GOT3 (cell line): ENCODE results near the gene MTF1.
"Not testable (repeated sequence)": the region's sequence is repeated elsewhere in the genome, so short reads cannot be mapped to it uniquely, and the experiment has no call there.

Source experiments
- DNase-seq: peaks from one replicate; lab custom pipeline; 2025; ENCODE audit warnings: mixed read lengths; lab: John Stamatoyannopoulos, UW

The MTF1 gene

DNA sequence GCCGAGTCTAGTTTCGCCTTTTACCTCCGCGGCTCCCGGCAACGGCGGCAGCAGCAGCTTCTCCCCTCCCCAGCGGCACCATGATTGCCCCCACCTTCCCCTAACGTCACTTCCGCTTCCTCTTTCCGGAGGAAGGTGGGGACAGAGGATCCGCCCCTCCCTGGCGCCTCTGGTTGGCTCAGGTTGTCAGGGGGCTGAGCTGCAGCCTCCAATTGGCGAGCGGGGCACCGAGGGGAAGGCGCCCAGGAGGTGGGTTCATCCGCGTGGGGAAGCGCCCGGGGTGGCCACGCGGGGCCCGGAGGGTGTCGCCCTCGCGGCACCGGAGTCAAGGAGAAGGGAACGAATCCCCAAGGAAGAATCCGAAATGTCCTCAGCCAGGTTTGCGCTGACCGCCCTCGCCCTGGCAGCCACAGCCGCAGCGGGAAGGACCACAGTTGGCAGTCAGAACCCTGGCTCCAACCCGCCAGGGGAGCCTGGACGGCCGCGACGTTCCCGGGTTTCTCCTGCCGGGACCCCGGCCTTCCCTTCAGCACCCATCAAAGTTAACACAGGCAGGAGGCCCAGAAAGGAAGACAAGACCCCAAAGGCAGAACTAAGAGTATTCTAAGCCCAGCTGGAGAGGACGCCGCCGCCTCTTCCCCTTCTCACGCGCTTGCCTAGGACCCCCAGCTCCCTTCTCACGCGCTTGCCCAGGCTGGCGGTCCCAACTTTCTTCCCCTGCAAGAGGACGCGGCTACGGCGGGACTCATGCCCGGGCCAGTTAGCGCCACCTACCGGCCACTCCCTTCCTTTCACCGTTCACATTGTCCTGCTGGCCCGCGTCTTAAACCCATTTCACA, at the start of gene MTF1:
Gene MTF1 (minus strand): TSS at position 86 of the 839 bp plus-strand sequence. CDS start 1,934 bp downstream, outside the sequence.
- DNase-seq = peak; percentile 74

DNA sequence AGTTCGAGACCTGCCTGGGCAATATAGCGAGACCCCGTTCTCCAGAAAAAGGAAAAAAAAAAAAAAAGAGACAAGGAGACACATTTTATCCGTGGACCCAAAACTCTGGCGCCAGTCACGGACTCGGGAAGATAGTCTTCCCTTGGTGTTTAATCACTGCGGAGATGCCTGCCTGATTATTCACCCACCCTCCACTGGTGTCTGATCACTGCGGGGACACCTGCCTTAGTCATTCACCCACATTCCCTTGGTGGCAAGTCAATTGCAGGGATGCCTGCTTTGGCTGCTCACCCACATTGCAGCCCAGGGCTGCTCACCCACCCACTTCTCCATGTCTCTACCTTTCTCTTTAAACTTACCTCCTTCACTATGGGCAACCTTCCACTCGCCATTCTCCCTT, 49.1 kb upstream of the MTF1 start:
- DNase-seq = not testable (repeated sequence)

- DNase-seq = not testable (repeated sequence)
Observed at GRCh38 chr1:37907416-37908125, 48.2 kb upstream of the MTF1 start.

DNA sequence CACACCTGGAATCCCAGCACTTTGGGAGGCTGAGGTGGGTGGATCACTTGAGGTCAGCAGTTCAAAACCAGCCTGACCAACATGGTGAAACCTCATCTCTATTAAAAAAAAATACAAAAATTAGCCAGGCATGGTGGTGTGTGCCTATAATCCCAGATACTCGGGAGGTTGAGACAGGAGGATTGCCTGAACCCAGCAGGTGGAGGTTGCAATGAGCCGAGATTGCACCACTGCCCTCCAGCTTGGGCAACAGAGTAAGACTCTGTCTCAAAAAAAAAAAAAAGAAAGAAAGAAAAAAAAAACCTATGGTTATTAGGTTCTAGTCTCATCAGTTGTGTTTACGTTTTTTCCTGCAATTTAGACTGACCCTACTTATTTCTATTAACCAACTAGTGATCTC, 47.2 kb upstream of the MTF1 start:
- not testable (repeated sequence) for DNase-seq

DNA sequence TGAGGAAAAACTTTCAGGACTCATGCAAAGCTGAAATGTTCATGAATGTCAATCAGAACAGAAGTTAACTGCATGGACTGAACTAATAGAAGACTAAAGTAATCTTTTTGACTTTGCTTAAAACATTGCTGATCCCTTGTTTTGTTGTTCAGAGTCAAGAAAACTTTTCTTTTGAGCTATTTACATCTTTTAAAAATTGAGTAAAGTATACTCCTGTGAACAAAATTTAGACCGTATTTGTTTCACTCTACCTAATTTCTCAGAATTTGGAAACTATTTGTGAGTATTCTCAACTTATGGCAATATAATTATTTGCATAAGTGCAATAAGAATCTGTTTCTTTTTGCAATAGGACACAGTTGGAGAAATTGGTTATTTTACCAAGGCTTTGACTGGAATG, 46.3 kb upstream of the MTF1 start:
- no peak for DNase-seq

- DNase-seq = not testable (repeated sequence)
Observed at GRCh38 chr1:37903921-37904320, 44.5 kb upstream of the MTF1 start.

DNA sequence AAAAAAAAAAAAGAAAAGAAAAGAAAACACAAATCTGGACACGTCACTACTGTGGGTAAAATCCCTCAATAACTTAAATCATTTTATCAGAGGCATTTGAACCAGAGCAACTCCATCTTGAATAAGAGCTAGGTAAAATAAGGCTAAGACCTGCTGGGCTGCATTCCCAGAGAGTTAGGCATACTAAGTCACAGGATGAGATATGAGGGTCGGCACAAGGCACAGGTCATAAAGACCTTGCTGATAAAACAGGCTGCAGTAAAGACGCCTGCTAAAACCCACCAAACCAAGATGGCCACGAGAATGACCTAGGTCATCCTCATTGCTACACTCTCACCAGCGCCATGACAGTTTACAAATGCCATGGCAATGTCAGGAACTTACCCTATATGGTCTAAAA, 43.6 kb upstream of the MTF1 start:
- DNase-seq = no peak

GRCh38 chr1:37901893-37902225, 42.5 kb upstream of the MTF1 start:
- no peak for DNase-seq

GRCh38 chr1:37901191-37901892, 42.0 kb upstream of the MTF1 start:
- DNase-seq = no peak

- not testable (repeated sequence) for DNase-seq
Observed at GRCh38 chr1:37897563-37897962, 38.2 kb upstream of the MTF1 start.

DNA sequence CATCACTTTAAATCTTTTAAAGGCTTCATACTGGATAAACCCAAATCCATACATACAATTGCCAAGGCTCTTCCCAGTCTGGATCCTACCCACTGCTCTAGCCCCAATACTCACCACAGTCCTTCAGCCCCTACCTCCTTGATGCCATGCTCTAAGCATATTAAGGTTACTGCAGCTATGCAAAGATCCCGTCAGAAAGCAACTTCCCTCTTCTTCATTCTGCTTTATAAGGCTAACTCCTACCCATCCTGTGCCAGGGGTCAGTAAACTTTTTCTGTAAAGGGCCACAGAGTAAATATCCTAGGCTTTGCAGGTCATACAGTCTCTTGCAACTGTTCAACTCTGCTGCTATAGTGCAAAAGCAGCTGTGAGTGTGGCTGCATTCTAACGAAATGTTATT, 34.3 kb upstream of the MTF1 start:
- DNase-seq = no peak

GRCh38 chr1:37892151-37893047, 33.0 kb upstream of the MTF1 start:
- no peak for DNase-seq

- no peak for DNase-seq
Observed at GRCh38 chr1:37890378-37891014, 31.1 kb upstream of the MTF1 start.

DNA sequence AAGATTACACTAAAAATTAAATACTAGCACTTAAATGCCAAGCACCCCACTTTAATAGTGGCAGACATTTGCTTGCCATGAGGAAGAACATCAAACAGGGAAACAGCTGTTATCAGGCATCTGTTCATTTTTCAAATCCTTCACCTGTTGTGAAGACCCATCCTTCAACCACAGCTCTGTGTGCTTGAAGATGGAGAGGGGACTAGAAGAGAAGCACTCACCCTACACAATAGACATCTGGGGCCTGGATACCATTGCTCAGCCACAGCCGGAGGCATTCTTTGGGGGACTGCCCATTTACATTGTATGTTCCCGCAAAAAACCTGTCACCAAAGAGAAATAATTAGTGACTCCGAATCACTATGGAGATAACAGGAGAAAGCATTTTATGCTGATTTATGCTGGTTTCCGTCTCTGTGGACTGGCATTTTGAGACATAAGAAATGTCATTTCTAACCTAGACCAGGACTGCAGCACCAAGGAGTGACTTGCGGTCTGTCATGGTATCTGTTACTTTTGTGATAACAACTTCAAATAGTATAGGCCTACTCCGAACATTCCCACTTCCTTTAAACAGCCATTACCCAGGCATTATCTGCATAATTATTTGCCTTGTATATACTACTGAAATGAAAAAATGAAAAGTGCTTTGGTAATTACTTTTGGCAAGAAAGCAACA, 28.8 kb upstream of the MTF1 start:
- no peak for DNase-seq

- DNase-seq = no peak
Observed at GRCh38 chr1:37884145-37884544, 24.8 kb upstream of the MTF1 start.

DNA sequence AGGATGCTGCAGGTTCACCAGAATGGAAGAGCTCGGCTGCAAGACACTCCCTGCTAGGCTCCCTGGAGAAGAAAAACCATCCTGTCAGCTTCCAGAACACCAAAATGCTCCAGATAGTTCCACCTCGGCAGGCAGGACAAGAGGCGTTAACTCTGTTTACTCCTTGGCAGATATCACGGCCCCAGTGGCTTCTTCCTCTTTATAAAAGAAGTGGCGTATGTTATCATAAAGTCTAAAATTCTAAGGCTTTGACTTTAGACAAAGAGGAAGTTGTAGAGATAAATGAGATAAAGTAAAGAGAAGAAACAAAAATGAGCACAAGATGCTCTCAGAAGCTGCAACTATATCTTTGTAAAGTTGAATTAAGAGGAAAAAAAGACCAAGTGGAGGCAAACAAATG, 24.3 kb upstream of the MTF1 start:
- no peak for DNase-seq

DNA sequence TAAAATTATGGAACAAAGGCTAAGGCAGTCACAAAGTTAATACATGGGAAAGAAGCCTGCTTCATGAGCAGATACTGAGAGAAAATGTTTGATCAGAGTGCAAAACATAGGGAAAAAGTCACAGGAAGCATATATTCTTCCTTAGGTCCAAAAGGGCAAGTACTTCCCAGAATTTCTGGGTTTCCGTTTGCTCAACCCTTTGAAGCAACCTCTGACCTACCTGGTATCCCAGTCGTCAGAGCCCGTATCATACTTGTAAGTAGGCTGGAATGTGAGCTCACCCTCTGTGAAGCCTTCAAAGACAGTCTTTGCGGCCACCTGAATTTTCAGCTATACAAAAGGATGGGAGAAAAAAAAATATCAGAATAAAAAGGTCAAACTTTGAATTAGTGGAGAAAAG, 20.5 kb upstream of the MTF1 start:
- no peak for DNase-seq

DNA sequence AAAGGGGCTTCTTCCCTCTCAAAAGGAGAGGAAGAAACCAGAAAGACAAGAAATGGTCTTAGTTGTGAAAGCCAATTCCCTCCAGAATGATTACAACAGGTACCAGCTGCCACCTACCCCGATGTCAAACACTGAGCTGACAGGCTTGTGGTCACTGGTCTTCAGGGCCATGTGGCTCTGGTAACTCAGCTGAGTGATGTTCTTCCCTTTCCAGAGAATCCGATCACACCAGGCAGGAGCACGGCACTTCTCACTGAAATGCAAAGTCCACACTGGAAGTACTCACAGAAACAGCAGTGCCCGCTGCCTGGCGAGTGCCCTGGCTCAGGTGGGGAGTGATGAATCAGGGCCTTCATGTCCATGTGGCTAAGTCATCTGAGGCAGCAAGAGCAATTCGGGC, 18.7 kb upstream of the MTF1 start:
- no peak for DNase-seq

- no peak for DNase-seq
Observed at GRCh38 chr1:37875833-37876232, 16.4 kb upstream of the MTF1 start.

DNA sequence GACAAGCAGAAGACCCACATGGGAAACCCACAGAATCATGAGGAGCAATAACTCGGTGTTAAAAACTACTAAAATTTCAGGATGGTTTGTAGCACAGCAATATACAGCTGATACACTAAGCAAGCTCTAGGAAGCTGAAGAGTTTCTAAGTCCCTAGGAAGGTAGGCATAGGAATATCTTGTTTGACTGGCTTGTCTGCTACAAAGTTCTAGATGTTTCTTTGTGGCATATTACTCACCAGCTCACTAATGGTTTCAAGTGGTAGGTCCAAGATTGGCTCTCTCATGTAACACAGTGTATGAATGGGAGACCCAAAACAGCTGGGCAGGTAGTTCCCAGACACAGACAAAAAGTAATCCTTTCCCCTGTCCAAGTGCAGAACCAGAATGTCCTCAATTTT, 13.3 kb upstream of the MTF1 start:
- DNase-seq = no peak

- DNase-seq = no peak
Observed at GRCh38 chr1:37868466-37868865, 9.1 kb upstream of the MTF1 start.
